ENCODE data around the gene CERK. TPM values are rescaled to one million over a fixed set of nuclear protein-coding genes. Genes with fewer than 3 reads are reported as not detected.

The CERK gene
- total and polyA plus RNA-seq, 2 of the 13 experiments (the other 11 are each of a cell fraction or from before 2014, with no cell fraction given), result 40.3 to 41.9 TPM

DNA sequence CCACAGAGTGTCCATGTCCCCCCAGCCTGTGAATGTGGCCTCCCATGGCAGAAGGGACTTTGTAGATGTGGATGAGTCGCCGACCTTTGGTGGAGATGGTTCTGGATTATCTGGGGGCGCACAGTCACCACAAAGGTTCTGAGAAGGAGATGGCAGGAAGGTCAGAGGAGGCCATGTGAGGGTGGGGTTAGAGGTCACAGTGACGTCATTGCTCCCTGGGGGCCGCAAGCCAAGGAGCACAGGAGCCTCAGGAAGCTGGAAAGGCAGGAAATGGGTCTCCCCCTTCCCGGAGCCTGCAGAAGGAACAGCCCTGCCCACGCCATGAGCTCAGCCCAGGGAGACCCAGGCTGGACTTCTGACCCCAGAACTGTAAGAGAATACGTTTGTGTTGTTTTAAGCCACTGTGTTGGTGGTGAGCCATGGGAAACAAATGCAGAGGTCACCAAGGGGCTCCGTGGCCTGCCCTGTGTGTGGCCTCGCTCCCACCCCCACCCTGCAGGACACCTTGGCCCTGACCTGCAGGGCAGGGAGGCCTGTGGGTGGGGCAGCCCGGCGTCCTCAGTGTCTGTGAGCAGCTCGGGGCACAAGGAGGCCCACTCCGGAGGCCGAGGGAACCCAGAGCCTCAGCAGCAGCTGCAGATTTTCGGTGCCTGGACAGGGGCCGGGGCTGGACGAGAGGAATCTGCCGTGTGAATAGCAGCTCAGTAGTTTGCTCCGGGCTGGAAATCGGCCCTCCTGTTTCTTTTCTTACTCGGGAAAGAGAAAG lies 85.8 kb downstream of the CERK start (continued):
- no peak for TF ChIP-seq ZNF253 (CRISPR knock-in tag; IDR thresholded peaks at IDR 0.05; ENCODE audit: borderline replicate concordance)
- TF ChIP-seq ZSCAN20 (CRISPR knock-in tag; IDR thresholded peaks at IDR 0.05; ENCODE audit: borderline replicate concordance), result no peak
- no peak for TF ChIP-seq NKX3-1 (CRISPR knock-in tag; IDR thresholded peaks at IDR 0.05)
- TF ChIP-seq, protein P1, sequence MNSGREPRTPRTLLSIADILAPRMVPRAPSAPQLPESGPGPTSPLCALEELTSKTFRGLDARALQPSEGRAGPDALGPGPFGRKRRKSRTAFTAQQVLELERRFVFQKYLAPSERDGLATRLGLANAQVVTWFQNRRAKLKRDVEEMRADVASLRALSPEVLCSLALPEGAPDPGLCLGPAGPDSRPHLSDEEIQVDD (CRISPR knock-in tag; IDR thresholded peaks at IDR 0.05; ENCODE audit: borderline replicate concordance), result no peak
- TF ChIP-seq CBX2 (IDR thresholded peaks at IDR 0.05; ENCODE audit: low read depth, low read length), result no peak
- TF ChIP-seq CBX2 (CRISPR knock-in tag; IDR thresholded peaks at IDR 0.05; ENCODE audit: low read depth), result no peak
- no peak for TF ChIP-seq MAF1 (CRISPR knock-in tag; IDR thresholded peaks at IDR 0.05; ENCODE audit: borderline replicate concordance)
- TF ChIP-seq EZH2 (conservative IDR thresholded peaks at IDR 0.05; ENCODE audit: low read depth, low read length), result no peak
- peak; percentile 38; the same call in 1 of the 2 replicates for TF ChIP-seq ZNF292 (CRISPR knock-in tag; IDR thresholded peaks at IDR 0.05; ENCODE audit: borderline replicate concordance, low read depth)
- peak; percentile 27 for TF ChIP-seq MED8 (CRISPR knock-in tag; IDR thresholded peaks at IDR 0.05; ENCODE audit: insufficient replicate concordance)
- no peak for TF ChIP-seq ARNT2 (CRISPR knock-in tag; IDR thresholded peaks at IDR 0.05; ENCODE audit: low read depth)
- TF ChIP-seq, protein P2, sequence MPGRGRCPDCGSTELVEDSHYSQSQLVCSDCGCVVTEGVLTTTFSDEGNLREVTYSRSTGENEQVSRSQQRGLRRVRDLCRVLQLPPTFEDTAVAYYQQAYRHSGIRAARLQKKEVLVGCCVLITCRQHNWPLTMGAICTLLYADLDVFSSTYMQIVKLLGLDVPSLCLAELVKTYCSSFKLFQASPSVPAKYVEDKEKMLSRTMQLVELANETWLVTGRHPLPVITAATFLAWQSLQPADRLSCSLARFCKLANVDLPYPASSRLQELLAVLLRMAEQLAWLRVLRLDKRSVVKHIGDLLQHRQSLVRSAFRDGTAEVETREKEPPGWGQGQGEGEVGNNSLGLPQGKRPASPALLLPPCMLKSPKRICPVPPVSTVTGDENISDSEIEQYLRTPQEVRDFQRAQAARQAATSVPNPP (CRISPR knock-in tag; IDR thresholded peaks at IDR 0.05), result no peak
- TF ChIP-seq, protein P3, sequence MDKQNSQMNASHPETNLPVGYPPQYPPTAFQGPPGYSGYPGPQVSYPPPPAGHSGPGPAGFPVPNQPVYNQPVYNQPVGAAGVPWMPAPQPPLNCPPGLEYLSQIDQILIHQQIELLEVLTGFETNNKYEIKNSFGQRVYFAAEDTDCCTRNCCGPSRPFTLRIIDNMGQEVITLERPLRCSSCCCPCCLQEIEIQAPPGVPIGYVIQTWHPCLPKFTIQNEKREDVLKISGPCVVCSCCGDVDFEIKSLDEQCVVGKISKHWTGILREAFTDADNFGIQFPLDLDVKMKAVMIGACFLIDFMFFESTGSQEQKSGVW (CRISPR knock-in tag; IDR thresholded peaks at IDR 0.05; ENCODE audit: borderline replicate concordance), result no peak
- TF ChIP-seq POLR2A (IDR thresholded peaks at IDR 0.05; ENCODE audit: insufficient read depth in 1 of 2, low read depth in 2 of 2, low read length in 2 of 2), result no peak
- no peak for TF ChIP-seq GABPA (IDR thresholded peaks at IDR 0.05; ENCODE audit: low read depth, low read length)
- peak; percentile 58 for TF ChIP-seq GABPA (CRISPR knock-in tag; IDR thresholded peaks at IDR 0.05; ENCODE audit: low read depth)
- TF ChIP-seq ZNF224 (CRISPR knock-in tag; IDR thresholded peaks at IDR 0.05), result no peak
- TF ChIP-seq, protein P4, sequence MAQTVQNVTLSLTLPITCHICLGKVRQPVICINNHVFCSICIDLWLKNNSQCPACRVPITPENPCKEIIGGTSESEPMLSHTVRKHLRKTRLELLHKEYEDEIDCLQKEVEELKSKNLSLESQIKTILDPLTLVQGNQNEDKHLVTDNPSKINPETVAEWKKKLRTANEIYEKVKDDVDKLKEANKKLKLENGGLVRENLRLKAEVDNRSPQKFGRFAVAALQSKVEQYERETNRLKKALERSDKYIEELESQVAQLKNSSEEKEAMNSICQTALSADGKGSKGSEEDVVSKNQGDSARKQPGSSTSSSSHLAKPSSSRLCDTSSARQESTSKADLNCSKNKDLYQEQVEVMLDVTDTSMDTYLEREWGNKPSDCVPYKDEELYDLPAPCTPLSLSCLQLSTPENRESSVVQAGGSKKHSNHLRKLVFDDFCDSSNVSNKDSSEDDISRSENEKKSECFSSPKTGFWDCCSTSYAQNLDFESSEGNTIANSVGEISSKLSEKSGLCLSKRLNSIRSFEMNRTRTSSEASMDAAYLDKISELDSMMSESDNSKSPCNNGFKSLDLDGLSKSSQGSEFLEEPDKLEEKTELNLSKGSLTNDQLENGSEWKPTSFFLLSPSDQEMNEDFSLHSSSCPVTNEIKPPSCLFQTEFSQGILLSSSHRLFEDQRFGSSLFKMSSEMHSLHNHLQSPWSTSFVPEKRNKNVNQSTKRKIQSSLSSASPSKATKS (CRISPR knock-in tag; IDR thresholded peaks at IDR 0.05), result no peak
- TF ChIP-seq, protein P5, sequence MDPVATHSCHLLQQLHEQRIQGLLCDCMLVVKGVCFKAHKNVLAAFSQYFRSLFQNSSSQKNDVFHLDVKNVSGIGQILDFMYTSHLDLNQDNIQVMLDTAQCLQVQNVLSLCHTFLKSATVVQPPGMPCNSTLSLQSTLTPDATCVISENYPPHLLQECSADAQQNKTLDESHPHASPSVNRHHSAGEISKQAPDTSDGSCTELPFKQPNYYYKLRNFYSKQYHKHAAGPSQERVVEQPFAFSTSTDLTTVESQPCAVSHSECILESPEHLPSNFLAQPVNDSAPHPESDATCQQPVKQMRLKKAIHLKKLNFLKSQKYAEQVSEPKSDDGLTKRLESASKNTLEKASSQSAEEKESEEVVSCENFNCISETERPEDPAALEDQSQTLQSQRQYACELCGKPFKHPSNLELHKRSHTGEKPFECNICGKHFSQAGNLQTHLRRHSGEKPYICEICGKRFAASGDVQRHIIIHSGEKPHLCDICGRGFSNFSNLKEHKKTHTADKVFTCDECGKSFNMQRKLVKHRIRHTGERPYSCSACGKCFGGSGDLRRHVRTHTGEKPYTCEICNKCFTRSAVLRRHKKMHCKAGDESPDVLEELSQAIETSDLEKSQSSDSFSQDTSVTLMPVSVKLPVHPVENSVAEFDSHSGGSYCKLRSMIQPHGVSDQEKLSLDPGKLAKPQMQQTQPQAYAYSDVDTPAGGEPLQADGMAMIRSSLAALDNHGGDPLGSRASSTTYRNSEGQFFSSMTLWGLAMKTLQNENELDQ (CRISPR knock-in tag; IDR thresholded peaks at IDR 0.05; ENCODE audit: borderline replicate concordance), result no peak
- TF ChIP-seq, protein P6, sequence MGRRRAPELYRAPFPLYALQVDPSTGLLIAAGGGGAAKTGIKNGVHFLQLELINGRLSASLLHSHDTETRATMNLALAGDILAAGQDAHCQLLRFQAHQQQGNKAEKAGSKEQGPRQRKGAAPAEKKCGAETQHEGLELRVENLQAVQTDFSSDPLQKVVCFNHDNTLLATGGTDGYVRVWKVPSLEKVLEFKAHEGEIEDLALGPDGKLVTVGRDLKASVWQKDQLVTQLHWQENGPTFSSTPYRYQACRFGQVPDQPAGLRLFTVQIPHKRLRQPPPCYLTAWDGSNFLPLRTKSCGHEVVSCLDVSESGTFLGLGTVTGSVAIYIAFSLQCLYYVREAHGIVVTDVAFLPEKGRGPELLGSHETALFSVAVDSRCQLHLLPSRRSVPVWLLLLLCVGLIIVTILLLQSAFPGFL (CRISPR knock-in tag; IDR thresholded peaks at IDR 0.05), result no peak
- peak; percentile 87 for TF ChIP-seq FOXO1 (CRISPR knock-in tag; IDR thresholded peaks at IDR 0.05)
- TF ChIP-seq SATB2 (CRISPR knock-in tag; IDR thresholded peaks at IDR 0.05), result no peak

Measured in HepG2 (cell line).